SK-N-SH treated with all-trans-retinoic acid at 6 μM for 48 hours (cell line): ENCODE data around the gene TMEM222.
"Not testable (repeated sequence)": the region's sequence is repeated elsewhere in the genome, so short reads cannot be mapped to it uniquely, and the experiment has no call there.

Source experiments
- ATAC-seq: fragments of 200-7000 bp; cut with Tn5 transposase; 3 replicates; pipeline ENCODE4 v1.9.1; 2020; ENCODE audit warnings: mild to moderate bottlenecking, moderate library complexity
- ARNTL ChIP-seq: fragments of 450-650 bp; formaldehyde crosslinking; IDR thresholded peaks from 2 replicates; pipeline ENCODE4 v1.5.0; 2020; ENCODE audit warnings: low read depth, mild to moderate bottlenecking, moderate library complexity, borderline replicate concordance
- ESRRG ChIP-seq: fragments of 250-450 bp; sonication (Bioruptor Pico); IDR thresholded peaks from 2 replicates; pipeline ENCODE4 v1.6.1; 2021; ENCODE audit warnings: mild to moderate bottlenecking
- ISL1 ChIP-seq: fragments of 250-450 bp; sonication (Bioruptor Pico); IDR thresholded peaks from 2 replicates; pipeline ENCODE4 v2.1.2; 2022; ENCODE audit warnings: mild to moderate bottlenecking, moderate library complexity
- PPARA ChIP-seq: fragments of 250-450 bp; sonication (Bioruptor Pico); IDR thresholded peaks from 2 replicates; pipeline ENCODE4 v1.5.0; 2020; ENCODE audit warnings: mild to moderate bottlenecking, borderline replicate concordance
- RARB ChIP-seq: fragments of 250-450 bp; sonication (Bioruptor Pico); IDR thresholded peaks from 2 replicates; pipeline ENCODE4 v1.8.0; 2021; ENCODE audit warnings: mild to moderate bottlenecking, moderate library complexity
- TOX ChIP-seq: fragments of 250-450 bp; sonication (Bioruptor Pico); IDR thresholded peaks from 2 replicates; pipeline ENCODE4 v1.8.0; 2021; ENCODE audit warnings: mild to moderate bottlenecking, moderate library complexity, borderline replicate concordance
- ZC3H10 ChIP-seq: fragments of 250-450 bp; sonication (Bioruptor Pico); IDR thresholded peaks from 2 replicates; pipeline ENCODE4 v1.5.1; 2021; ENCODE audit warnings: mild to moderate bottlenecking, moderate library complexity
- ZFP30 ChIP-seq: fragments of 450-650 bp; formaldehyde crosslinking; IDR thresholded peaks from 2 replicates; pipeline ENCODE4 v1.5.0; 2022; ENCODE audit warnings: mild to moderate bottlenecking, moderate library complexity
- ZNF70 ChIP-seq: fragments of 450-650 bp; formaldehyde crosslinking; IDR thresholded peaks from 2 replicates; pipeline ENCODE4 v1.5.0; 2020; ENCODE audit warnings: mild to moderate bottlenecking, moderate library complexity
- ZNF8 ChIP-seq: fragments of 450-650 bp; formaldehyde crosslinking; IDR thresholded peaks from 2 replicates; pipeline ENCODE4 v1.5.0; 2020; ENCODE audit warnings: mild to moderate bottlenecking, moderate library complexity
- TF ChIP-seq, protein P1 (sequence below): fragments of 250-450 bp; sonication (Bioruptor Pico); IDR thresholded peaks from 2 replicates; pipeline ENCODE4 v1.5.0; 2020; ENCODE audit warnings: mild to moderate bottlenecking, moderate library complexity

Gene TMEM222

GRCh38 chr1:27383661-27384060 is 61.7 kb downstream of the TMEM222 start (continued):
- TF ChIP-seq, protein P1, sequence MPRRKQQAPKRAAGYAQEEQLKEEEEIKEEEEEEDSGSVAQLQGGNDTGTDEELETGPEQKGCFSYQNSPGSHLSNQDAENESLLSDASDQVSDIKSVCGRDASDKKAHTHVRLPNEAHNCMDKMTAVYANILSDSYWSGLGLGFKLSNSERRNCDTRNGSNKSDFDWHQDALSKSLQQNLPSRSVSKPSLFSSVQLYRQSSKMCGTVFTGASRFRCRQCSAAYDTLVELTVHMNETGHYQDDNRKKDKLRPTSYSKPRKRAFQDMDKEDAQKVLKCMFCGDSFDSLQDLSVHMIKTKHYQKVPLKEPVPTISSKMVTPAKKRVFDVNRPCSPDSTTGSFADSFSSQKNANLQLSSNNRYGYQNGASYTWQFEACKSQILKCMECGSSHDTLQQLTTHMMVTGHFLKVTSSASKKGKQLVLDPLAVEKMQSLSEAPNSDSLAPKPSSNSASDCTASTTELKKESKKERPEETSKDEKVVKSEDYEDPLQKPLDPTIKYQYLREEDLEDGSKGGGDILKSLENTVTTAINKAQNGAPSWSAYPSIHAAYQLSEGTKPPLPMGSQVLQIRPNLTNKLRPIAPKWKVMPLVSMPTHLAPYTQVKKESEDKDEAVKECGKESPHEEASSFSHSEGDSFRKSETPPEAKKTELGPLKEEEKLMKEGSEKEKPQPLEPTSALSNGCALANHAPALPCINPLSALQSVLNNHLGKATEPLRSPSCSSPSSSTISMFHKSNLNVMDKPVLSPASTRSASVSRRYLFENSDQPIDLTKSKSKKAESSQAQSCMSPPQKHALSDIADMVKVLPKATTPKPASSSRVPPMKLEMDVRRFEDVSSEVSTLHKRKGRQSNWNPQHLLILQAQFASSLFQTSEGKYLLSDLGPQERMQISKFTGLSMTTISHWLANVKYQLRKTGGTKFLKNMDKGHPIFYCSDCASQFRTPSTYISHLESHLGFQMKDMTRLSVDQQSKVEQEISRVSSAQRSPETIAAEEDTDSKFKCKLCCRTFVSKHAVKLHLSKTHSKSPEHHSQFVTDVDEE (CRISPR knock-in tag): no peak
- TF ChIP-seq ZNF8 (CRISPR knock-in tag) (no peak), ARNTL (CRISPR knock-in tag) (no peak), ZFP30 (no peak), ISL1 (CRISPR knock-in tag) (no peak), ESRRG (CRISPR knock-in tag) (no peak), ZNF70 (CRISPR knock-in tag) (no peak), RARB (CRISPR knock-in tag) (no peak), ZC3H10 (CRISPR knock-in tag) (no peak), PPARA (no peak), TOX (CRISPR knock-in tag) (no peak)

- not testable (repeated sequence) for ATAC-seq
These were observed 62.8 kb downstream of the TMEM222 start for GRCh38 chr1:27384797-27385196.
